8988T (cell line): ENCODE data around the gene C22orf15.

Source experiments
- DNase-seq: peaks from one replicate; pipeline ENCODE4 v3.0.0; 2011

The C22orf15 gene

GRCh38 chr22:23774114-23774921 is 11.5 kb downstream of the C22orf15 start:
- no peak for DNase-seq

DNA sequence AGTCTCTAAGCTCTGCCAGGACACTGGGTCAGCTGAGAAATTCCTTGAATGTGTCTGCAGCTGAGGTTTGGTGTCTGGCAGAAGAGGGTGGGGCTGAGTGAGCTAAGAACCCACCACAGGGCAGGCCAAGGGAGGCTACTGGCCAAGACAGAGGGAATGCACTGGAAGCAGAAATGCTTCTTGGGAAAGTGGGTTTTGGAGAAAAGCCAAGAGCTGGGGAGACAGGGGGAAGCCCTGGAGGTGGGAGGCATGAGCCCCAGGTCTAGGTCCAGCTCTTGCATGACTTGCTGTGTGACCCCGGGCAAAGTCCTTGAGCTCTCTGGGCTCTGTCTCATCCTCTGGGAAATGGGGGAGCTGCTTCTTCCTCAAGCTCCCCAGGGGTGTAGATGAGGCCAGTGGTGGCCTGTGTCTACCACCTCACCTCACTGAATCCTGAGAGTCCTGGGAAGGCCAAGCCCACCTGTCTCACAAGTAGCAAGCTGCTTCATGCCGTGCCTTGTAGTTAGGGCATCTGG is 12.2 kb downstream of the C22orf15 start:
- DNase-seq = no peak

GRCh38 chr22:23775779-23776375 is 13.1 kb downstream of the C22orf15 start:
- DNase-seq = no peak

- no peak for DNase-seq
Observed at GRCh38 chr22:23777776-23778576, 15.2 kb downstream of the C22orf15 start.

- DNase-seq = no peak
Observed at GRCh38 chr22:23778577-23778900, 15.7 kb downstream of the C22orf15 start.

GRCh38 chr22:23779083-23779482 is 16.3 kb downstream of the C22orf15 start:
- DNase-seq = no peak

DNA sequence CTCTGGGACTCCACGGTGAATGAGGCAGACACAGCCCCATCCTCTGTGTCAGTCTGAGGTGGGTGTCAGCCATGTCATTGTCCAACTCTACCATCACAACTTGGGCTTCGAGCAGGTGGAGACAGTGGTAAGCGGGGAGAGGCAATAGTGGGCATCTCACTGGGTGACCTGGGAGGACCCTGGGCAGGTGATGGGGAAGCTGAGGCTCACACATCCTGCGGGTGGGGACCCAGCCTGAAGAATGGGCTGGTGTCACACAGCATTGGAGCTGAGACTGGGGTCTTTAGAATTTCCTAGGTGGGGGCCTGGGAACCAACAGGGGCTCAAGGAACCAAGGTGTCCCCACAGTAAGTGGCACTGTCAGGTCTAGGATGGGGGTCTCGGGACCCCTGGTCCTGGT is 16.9 kb downstream of the C22orf15 start:
- no peak for DNase-seq

- DNase-seq = no peak
Observed at GRCh38 chr22:23780146-23780748, 17.5 kb downstream of the C22orf15 start.

DNA sequence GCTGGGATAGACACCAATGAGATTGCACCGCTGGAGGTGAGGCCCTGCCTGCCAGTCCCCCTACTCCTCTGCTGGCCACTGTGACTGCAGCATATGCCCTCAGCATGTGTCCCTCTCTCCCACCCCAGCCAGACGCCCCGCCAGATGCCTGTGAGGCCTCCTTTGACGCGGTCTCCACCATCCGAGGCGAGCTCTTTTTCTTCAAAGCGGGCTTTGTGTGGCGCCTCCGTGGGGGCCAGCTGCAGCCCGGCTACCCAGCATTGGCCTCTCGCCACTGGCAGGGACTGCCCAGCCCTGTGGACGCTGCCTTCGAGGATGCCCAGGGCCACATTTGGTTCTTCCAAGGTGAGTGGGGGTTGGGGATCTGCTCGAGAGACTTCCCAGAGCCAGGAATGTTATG is 18.3 kb downstream of the C22orf15 start:
- DNase-seq = no peak

- no peak for DNase-seq
Observed at GRCh38 chr22:23781511-23782183, 18.9 kb downstream of the C22orf15 start.

DNA sequence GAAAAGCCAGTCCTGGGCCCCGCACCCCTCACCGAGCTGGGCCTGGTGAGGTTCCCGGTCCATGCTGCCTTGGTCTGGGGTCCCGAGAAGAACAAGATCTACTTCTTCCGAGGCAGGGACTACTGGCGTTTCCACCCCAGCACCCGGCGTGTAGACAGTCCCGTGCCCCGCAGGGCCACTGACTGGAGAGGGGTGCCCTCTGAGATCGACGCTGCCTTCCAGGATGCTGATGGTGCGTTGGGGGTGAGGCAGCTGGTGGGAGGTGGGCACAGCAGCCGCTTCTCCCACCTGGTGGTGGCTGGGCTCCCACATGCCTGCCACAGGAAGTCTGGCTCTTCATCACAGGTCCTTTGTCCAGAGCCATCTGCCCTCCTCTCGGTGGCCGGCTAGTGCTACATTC is 19.5 kb downstream of the C22orf15 start:
- no peak for DNase-seq

DNA sequence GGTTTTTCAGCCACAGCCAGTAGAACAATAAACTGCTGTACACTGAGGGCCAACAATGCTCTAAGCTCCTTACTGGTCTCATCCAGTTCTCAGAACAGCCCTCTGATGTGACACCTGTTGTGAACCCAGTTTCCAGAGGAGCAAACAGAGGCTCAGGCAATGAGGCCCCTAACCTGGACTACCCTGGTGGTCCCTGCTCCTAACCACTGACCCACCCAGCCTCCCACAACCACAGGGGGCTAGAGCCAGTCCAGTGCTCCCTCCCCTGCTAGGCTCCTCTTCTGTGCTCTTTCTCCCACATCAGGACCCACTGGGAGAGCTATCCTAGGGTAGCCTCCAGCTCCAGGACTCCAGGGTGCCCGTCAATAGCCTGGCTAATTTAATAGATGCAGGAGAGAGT is 19.9 kb downstream of the C22orf15 start:
- no peak for DNase-seq

DNA sequence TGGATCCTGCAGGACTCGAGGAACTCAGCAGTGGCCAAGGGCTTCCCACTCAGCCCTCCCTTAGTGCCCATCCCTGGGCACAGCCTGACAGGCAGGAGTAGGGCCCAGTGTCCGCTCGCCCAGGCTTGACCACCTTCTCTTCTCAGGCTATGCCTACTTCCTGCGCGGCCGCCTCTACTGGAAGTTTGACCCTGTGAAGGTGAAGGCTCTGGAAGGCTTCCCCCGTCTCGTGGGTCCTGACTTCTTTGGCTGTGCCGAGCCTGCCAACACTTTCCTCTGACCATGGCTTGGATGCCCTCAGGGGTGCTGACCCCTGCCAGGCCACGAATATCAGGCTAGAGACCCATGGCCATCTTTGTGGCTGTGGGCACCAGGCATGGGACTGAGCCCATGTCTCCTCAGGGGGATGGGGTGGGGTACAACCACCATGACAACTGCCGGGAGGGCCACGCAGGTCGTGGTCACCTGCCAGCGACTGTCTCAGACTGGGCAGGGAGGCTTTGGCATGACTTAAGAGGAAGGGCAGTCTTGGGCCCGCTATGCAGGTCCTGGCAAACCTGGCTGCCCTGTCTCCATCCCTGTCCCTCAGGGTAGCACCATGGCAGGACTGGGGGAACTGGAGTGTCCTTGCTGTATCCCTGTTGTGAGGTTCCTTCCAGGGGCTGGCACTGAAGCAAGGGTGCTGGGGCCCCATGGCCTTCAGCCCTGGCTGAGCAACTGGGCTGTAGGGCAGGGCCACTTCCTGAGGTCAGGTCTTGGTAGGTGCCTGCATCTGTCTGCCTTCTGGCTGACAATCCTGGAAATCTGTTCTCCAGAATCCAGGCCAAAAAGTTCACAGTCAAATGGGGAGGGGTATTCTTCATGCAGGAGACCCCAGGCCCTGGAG is 20.7 kb downstream of the C22orf15 start:
- DNase-seq = no peak

DNA sequence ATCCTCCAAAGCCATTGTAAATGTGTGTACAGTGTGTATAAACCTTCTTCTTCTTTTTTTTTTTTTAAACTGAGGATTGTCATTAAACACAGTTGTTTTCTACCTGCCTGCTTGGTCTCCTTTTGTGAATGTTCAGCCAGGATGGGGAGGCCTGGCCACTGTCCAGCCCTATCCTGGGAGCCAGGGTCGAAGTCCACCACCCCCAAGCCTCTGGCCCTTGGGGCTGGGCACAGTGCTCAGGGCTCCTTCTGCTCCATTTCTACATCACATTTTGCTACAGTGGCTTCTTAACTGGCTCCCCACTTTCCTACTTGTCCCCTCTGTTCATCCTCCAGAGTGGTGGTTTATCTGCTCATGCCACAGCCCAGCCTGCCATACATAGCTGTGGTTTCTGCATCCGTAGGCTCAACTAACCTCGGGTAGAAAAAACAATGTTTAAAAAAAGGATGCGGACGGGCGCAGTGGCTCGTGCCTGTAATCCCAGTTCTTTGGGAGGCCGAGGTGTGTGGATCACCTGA is 21.5 kb downstream of the C22orf15 start:
- DNase-seq = no peak

- no peak for DNase-seq
Observed at GRCh38 chr22:23786261-23786710, 23.5 kb downstream of the C22orf15 start.

DNA sequence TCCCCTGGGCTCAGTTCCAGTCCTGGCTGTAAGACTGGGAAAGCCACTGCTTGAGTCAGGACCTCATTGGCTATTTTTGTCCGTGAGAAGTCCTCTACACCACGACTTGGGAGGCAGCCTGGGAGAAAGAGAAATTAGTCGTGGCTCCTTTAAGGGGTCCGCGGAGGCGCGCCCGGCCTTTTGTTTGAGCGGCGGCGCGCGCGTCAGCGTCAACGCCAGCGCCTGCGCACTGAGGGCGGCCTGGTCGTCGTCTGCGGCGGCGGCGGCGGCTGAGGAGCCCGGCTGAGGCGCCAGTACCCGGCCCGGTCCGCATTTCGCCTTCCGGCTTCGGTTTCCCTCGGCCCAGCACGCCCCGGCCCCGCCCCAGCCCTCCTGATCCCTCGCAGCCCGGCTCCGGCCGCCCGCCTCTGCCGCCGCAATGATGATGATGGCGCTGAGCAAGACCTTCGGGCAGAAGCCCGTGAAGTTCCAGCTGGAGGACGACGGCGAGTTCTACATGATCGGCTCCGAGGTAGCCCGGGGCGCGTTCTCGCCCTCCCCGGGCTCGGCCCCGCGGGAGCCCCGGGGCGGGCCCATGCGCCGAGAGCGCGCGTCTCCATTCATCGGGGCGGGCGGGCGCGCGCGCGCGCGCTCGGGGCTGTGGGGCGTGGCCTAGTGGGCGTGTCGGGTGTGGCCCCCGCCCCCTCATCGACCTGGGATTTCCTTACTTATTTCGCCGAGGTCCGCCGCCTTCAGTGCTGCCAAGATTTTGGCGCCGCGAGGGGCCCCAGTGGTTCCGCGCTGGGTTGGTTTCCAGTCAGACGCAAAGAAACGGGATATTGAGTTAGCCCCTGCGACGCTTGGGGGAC is 24.2 kb downstream of the C22orf15 start, which contains the start of gene SMARCB1:
TSS of gene SMARCB1 (plus strand) at position 215 of the 848 bp plus-strand sequence. CDS start at position 419, 204 bp downstream.
- DNase-seq = peak; percentile 95

- no peak for DNase-seq
Observed at GRCh38 chr22:23787600-23787896, 24.8 kb downstream of the C22orf15 start.

- DNase-seq = no peak
Observed at GRCh38 chr22:23787910-23788309, 25.1 kb downstream of the C22orf15 start.

- no peak for DNase-seq
Observed at GRCh38 chr22:23789121-23789520, 26.3 kb downstream of the C22orf15 start.

- DNase-seq = no peak
Observed at GRCh38 chr22:23789638-23790037, 26.8 kb downstream of the C22orf15 start.
